PC-3 (cell line): ENCODE measurements around the gene FTL.

Source experiments
- CTCF ChIP-seq: fragments of 300-600 bp; sonication (generic); conservative IDR thresholded peaks from 2 replicates; pipeline ENCODE4 v1.5.1; 2017; ENCODE audit warnings: antibody characterized with exemption, low read depth, mild to moderate bottlenecking, low read length
- EZH2 ChIP-seq: fragments of 300-600 bp; sonication (generic); IDR thresholded peaks from one replicate; pipeline ENCODE4 v1.6.1; 2017; ENCODE audit warnings: antibody characterized with exemption, mild to moderate bottlenecking, low read length; ENCODE audit not compliant: unreplicated experiment
- EZH2phosphoT487 ChIP-seq: fragments of 300-600 bp; sonication (generic); IDR thresholded peaks from 2 replicates; pipeline ENCODE4 v1.6.1; 2018; ENCODE audit warnings: mild to moderate bottlenecking, antibody characterized with exemption, low read length, borderline replicate concordance

GRCh38 chr19:48959341-48960239 is 5.5 kb upstream of the FTL start:
- no peak for TF ChIP-seq CTCF
- no peak for TF ChIP-seq EZH2phosphoT487
- no peak for TF ChIP-seq EZH2
